ENCODE measurements around the gene ARL15. TPM values are rescaled to one million over a fixed set of nuclear protein-coding genes. Genes with fewer than 3 reads are reported as not detected.

The ARL15 gene
- total and polyA plus RNA-seq, 2 donors (not counting 3 experiments of a cell fraction or from before 2014, with no cell fraction given) = 11.9 to 24.4 TPM

GRCh38 chr5:53972314-53972713, 338.1 kb downstream of the ARL15 start:
- Histone ChIP-seq H4K20me1 (replicated peaks; ENCODE audit: control insufficient read depth, extremely low read depth, insufficient read depth, low read length) (no peaks in the 10 kb centered on the region), H3K36me3 (ENCODE audit: control insufficient read depth in 2 of 2, extremely low read depth in 1 of 2, insufficient read depth in 2 of 2, low read length in 2 of 2) (no peaks in the 10 kb centered on the region), H2AFZ (ENCODE audit: low read depth, low read length) (no peak overlapping the region), H3K4me1 (ENCODE audit: control insufficient read depth, extremely low read depth, insufficient read depth, low read length) (no peaks in the 10 kb centered on the region), H3K9me1 (replicated peaks; ENCODE audit: control insufficient read depth, extremely low read depth, insufficient read depth, low read length) (no peaks in the 10 kb centered on the region), H3K9me3 (replicated peaks; ENCODE audit: control insufficient read depth, insufficient read depth, low read length) (no peaks in the 10 kb centered on the region), H3K4me3 (replicated peaks in 1 of 3; ENCODE audit: insufficient read depth in 1 of 3, low read depth in 1 of 3, low read length in 3 of 3) (no peak overlapping the region), H3K27me3 (ENCODE audit: control insufficient read depth in 2 of 2, insufficient read depth in 2 of 2, low read length in 2 of 2) (no peaks in the 10 kb centered on the region), H3K4me2 (ENCODE audit: insufficient read depth, low read length) (no peak overlapping the region), H3K79me2 (ENCODE audit: control insufficient read depth, insufficient read depth, low read length) (no peaks in the 10 kb centered on the region), H3K27ac (ENCODE audit: insufficient read depth, low read depth, low read length) (no peak overlapping the region), H3K9ac (replicated peaks; ENCODE audit: extremely low read depth, insufficient read depth, low read length) (no peak overlapping the region)
- intact Hi-C loops (cut with micrococcal nuclease) (no loop called here), dilution Hi-C loops (cut with MboI; ENCODE audit: extremely low pct_ligation_motif_present, low sequenced_read_pairs) (no loop called here)
- TF ChIP-seq MYC (IDR thresholded peaks at IDR 0.05; ENCODE audit: low read depth, low read length) (no peak), POLR2AphosphoS5 (IDR thresholded peaks at IDR 0.05; ENCODE audit: insufficient read depth, low read depth, low read length) (no peak), JUN (IDR thresholded peaks at IDR 0.05; ENCODE audit: borderline replicate concordance, insufficient read depth, insufficient read length, low read depth) (no peak), MAX (IDR thresholded peaks at IDR 0.05; ENCODE audit: insufficient read depth, insufficient read length) (no peak), POLR2A (IDR thresholded peaks at IDR 0.05; ENCODE audit: low read depth, low read length) (no peak), EZH2 (IDR thresholded peaks at IDR 0.05; ENCODE audit: borderline replicate concordance, low read depth, low read length, severe bottlenecking) (no peak), CTCF (IDR thresholded peaks at IDR 0.05; ENCODE audit: extremely low read depth in 1 of 2, insufficient read depth in 1 of 2, low read depth in 1 of 2, low read length in 2 of 2) (no peak), GATA2 (IDR thresholded peaks at IDR 0.05; ENCODE audit: insufficient read depth, insufficient read length, low read depth, low read length) (no peak)
- DNase-seq (ENCODE audit: low read depth, low spot score) (no peak), FAIRE-seq (no peak)
- ChIA-PET POLR2A (no interaction called here), CTCF (no interaction called here)
- BruUV-seq (replicated peaks) = no TSS peak

All from endothelial cell of umbilical vein (primary cell).